Right hindlimb (tissue), 1 donor: ENCODE measurements around the gene KRTAP5-1.
"Not testable (repeated sequence)": the region's sequence is repeated elsewhere in the genome, so short reads cannot be mapped to it uniquely, and the experiment has no call there.

Experiments used
- DNase-seq: peaks from one replicate; pipeline ENCODE4 v3.0.0-alpha.2; 2018

KRTAP5-1 gene

GRCh38 chr11:1584661-1585370 lies at the start of gene KRTAP5-1:
Gene KRTAP5-1, minus strand, starts transcription at chr11:1585283. Its CDS starts 34 bp downstream, at chr11:1585249.
- DNase-seq = not testable (repeated sequence)

GRCh38 chr11:1633864-1634263 lies 48.8 kb upstream of the KRTAP5-1 start:
- no peak for DNase-seq

- DNase-seq = no peak
These were observed 47.1 kb upstream of the KRTAP5-1 start for GRCh38 chr11:1632053-1632714.

- DNase-seq = no peak
These were observed 46.0 kb upstream of the KRTAP5-1 start for GRCh38 chr11:1631066-1631568.

- DNase-seq = peak; percentile 64
These were observed 45.2 kb upstream of the KRTAP5-1 start for GRCh38 chr11:1630271-1630670.

- no peak for DNase-seq
These were observed 44.5 kb upstream of the KRTAP5-1 start, which contains the start of gene KRTAP5-5 for GRCh38 chr11:1629326-1630185. Gene KRTAP5-5, plus strand, starts transcription at chr11:1629775. Its CDS starts 66 bp downstream, at chr11:1629841.

GRCh38 chr11:1628506-1629325 lies 43.6 kb upstream of the KRTAP5-1 start:
- peak; percentile 60 for DNase-seq

- DNase-seq = no peak
These were observed 40.5 kb upstream of the KRTAP5-1 start for GRCh38 chr11:1625541-1625940.

GRCh38 chr11:1624621-1625020 lies 39.5 kb upstream of the KRTAP5-1 start:
- no peak for DNase-seq

- DNase-seq = no peak
These were observed 38.6 kb upstream of the KRTAP5-1 start for GRCh38 chr11:1623716-1624115.

GRCh38 chr11:1622086-1622485 lies 37.0 kb upstream of the KRTAP5-1 start, which contains the start of gene KRTAP5-4:
Gene KRTAP5-4, minus strand, starts transcription at chr11:1622138. Its CDS starts 45 bp downstream, at chr11:1622093.
- no peak for DNase-seq

GRCh38 chr11:1619449-1619848 lies 34.4 kb upstream of the KRTAP5-1 start:
- DNase-seq = no peak

- DNase-seq = no peak
These were observed 33.1 kb upstream of the KRTAP5-1 start for GRCh38 chr11:1618231-1618630.

GRCh38 chr11:1608363-1608762 lies 23.3 kb upstream of the KRTAP5-1 start, which contains the start of gene KRTAP5-3:
Gene KRTAP5-3, minus strand, starts transcription at chr11:1608463. Its CDS starts 78 bp downstream, at chr11:1608385.
- DNase-seq = no peak

- DNase-seq = not testable (repeated sequence)
These were observed 22.8 kb upstream of the KRTAP5-1 start for GRCh38 chr11:1607901-1608300.

- not testable (repeated sequence) for DNase-seq
These were observed 22.2 kb upstream of the KRTAP5-1 start for GRCh38 chr11:1607156-1607845.

GRCh38 chr11:1605923-1606322 lies 20.8 kb upstream of the KRTAP5-1 start:
- DNase-seq = not testable (repeated sequence)

- DNase-seq = no peak
These were observed 19.6 kb upstream of the KRTAP5-1 start for GRCh38 chr11:1604711-1605110.

- no peak for DNase-seq
These were observed 19.1 kb upstream of the KRTAP5-1 start for GRCh38 chr11:1604181-1604580.

GRCh38 chr11:1603629-1604028 lies 18.5 kb upstream of the KRTAP5-1 start:
- DNase-seq = no peak

GRCh38 chr11:1601663-1602062 lies 16.6 kb upstream of the KRTAP5-1 start:
- DNase-seq = not testable (repeated sequence)
